Adrenal gland (tissue), 5 donors: ENCODE results near the gene CREB3L1.
A peak's percentile ranks its signal among the peaks of the same experiment; 100 is the strongest.

Experiments used
- CTCF ChIP-seq, 6 experiments: fragments of 450-650 bp in 4 of 6; fragments of 200-600 bp in 2 of 6; sonication (generic) in 1 of 6; IDR thresholded peaks; 1 replicate in 5 of 6; 2 replicates in 1 of 6; pipeline versions ENCODE4 v1.5.1 to v1.8.0; 2016 to 2021; ENCODE audit warnings: antibody characterized with exemption in 6 of 6, mild to moderate bottlenecking in 2 of 6, moderate library complexity in 1 of 6
- POLR2A ChIP-seq, 2 donors: fragments of 450-650 bp; IDR thresholded peaks; one replicate each; pipeline ENCODE4 v1.6.1; 2017; ENCODE audit warnings: antibody characterized with exemption in 2 of 2, mild to moderate bottlenecking in 2 of 2, moderate library complexity in 1 of 2
- donor health status: DM: no; HTN: no; CAD: no.

GRCh38 chr11:46352063-46352841 lies 74.8 kb downstream of the CREB3L1 start:
- TF ChIP-seq CTCF (IDR thresholded peaks at IDR 0.05), result peak; percentile 85 to 95 (median 90)
- no peak for TF ChIP-seq POLR2A (IDR thresholded peaks at IDR 0.05)
